ENCODE results near the gene SLC44A2. TPM values are rescaled to one million over a fixed set of nuclear protein-coding genes. Genes with fewer than 3 reads are reported as not detected.

SLC44A2 gene
- total and polyA plus RNA-seq, 2 of the 8 experiments (the other 6 are each of a cell fraction or from before 2014, with no cell fraction given) = 105 to 120 TPM

- Histone ChIP-seq H3K36me3 (ENCODE audit: control insufficient read depth in 2 of 4, insufficient read depth in 4 of 4, low read length in 3 of 4) (no peaks in the 10 kb centered on the region), H4K5ac (ENCODE audit: insufficient read length, low read depth, low read length) (no peak overlapping the region), H3K4me1 (replicated peaks in 1 of 4; ENCODE audit: control insufficient read depth in 3 of 4, insufficient read depth in 4 of 4, low read length in 3 of 4) (no peaks in the 10 kb centered on the region), H3K79me1 (ENCODE audit: low read depth, low read length) (peaks cover 7% of the 10 kb centered on the region), H2BK20ac (ENCODE audit: low read length) (no peak overlapping the region), H4K20me1 (replicated peaks in 1 of 2; ENCODE audit: control insufficient read depth in 1 of 2, insufficient read depth in 2 of 2, low read length in 2 of 2) (no peaks in the 10 kb centered on the region), H2BK5ac (ENCODE audit: low read depth, low read length) (no peak overlapping the region), H3K27me3 (replicated peaks in 1 of 4; ENCODE audit: control insufficient read depth in 3 of 4, extremely low read depth in 1 of 4, insufficient read depth in 3 of 4, low read length in 3 of 4) (no peaks in the 10 kb centered on the region), H2BK15ac (ENCODE audit: low read length) (no peak overlapping the region), H2AFZ (ENCODE audit: low read length) (no peak overlapping the region), H3K27ac (ENCODE audit: low read depth, low read length) (no peak overlapping the region), H3K9me3 (ENCODE audit: insufficient read depth in 2 of 2, low read depth in 1 of 2, low read length in 1 of 2) (no peaks in the 10 kb centered on the region), H3K23ac (ENCODE audit: insufficient read length) (no peak overlapping the region), H3K4me3 (ENCODE audit: extremely low read depth in 1 of 4, insufficient read depth in 2 of 4, low read depth in 3 of 4, low read length in 4 of 4) (no peak overlapping the region), H3K56ac (replicated peaks; ENCODE audit: insufficient read length, low read depth, low read length) (no peak overlapping the region), H3K4me2 (ENCODE audit: insufficient read depth in 1 of 2, low read depth in 2 of 2, low read length in 2 of 2) (no peak overlapping the region), H2AK5ac (ENCODE audit: low read depth, low read length) (no peak overlapping the region), H3K14ac (ENCODE audit: insufficient read length) (no peak overlapping the region), H3K9ac (replicated peaks in 1 of 4; ENCODE audit: extremely low read depth in 1 of 4, low read depth in 3 of 4, low read length in 3 of 4) (no peak overlapping the region), H4K91ac (replicated peaks; ENCODE audit: insufficient read length, low read length) (no peak overlapping the region), H2BK12ac (ENCODE audit: low read depth, low read length) (no peak overlapping the region), H2BK120ac (replicated peaks; ENCODE audit: low read depth, low read length) (no peak overlapping the region), H3K4ac (replicated peaks; ENCODE audit: insufficient read length, low read depth, low read length) (no peak overlapping the region), H3K18ac (ENCODE audit: extremely low read depth, low read length) (no peak overlapping the region), H4K8ac (ENCODE audit: extremely low read depth, insufficient read depth, low read length) (no peak overlapping the region), H3K79me2 (ENCODE audit: control insufficient read depth in 1 of 2, insufficient read depth in 2 of 2, low read length in 2 of 2) (no peaks in the 10 kb centered on the region), H3K23me2 (ENCODE audit: low read depth, low read length) (no peaks in the 10 kb centered on the region)
- no peak for DNase-seq (ENCODE audit: low read depth in 1 of 2, low spot score in 2 of 2)
- POLR2A ChIA-PET (ENCODE audit: partially characterized antibody) = interaction anchor here (0.8 to 2.1 kb wide), 6 partner anchors 13 to 44 kb away, joined by 3 to 9 read pairs (median 4); no protein-coding TSS in a partner anchor
- 96% methylated on average over 8 of the region's 8 CpGs; no CpG with 5 or more reads in 1 of the 2 experiments for WGBS, 2 experiments (ENCODE audit: extremely low coverage in 1 of 2, insufficient coverage in 1 of 2, insufficient read length in 1 of 2, insufficient replicate concordance in 2 of 2, low coverage in 1 of 2, low lambda C conversion rate in 2 of 2, missing lambda C conversion rate in 1 of 2)
- CTCF ChIA-PET (ENCODE audit: partially characterized antibody) = interaction anchor here (0.9 to 6.1 kb wide), 8 partner anchors 13 to 246 kb away, joined by 3 to 46 read pairs (median 4); no protein-coding TSS in a partner anchor
- no peak for FAIRE-seq
- TF ChIP-seq BRCA1 (IDR thresholded peaks at IDR 0.05; ENCODE audit: low read depth, low read length) (no peak), CREB1 (IDR thresholded peaks at IDR 0.05) (no peak), POLR2A (IDR thresholded peaks at IDR 0.05; ENCODE audit: control extremely low read depth in 1 of 2, low read depth in 2 of 2, low read length in 2 of 2) (no peak)
These were observed 6.5 kb upstream of the SLC44A2 start for GRCh38 chr19:10618846-10619245.

Measured in H1 (cell line).